DMS79 (cell line): Measurements from ENCODE around the gene HOXC10.
A peak's percentile ranks its signal among the peaks of the same experiment; 100 is the strongest.

ENCODE experiments used
- DNase-seq: peaks from one replicate; lab custom pipeline; 2025; lab: John Stamatoyannopoulos, UW

HOXC10 gene

GRCh38 chr12:53965281-53966084 lies 19.5 kb upstream of the HOXC10 start:
- peak; percentile 25 for DNase-seq

GRCh38 chr12:53966085-53966384 lies 18.9 kb upstream of the HOXC10 start:
- DNase-seq, result no peak

- DNase-seq, result no peak
Measured at GRCh38 chr12:53966385-53967133, 18.4 kb upstream of the HOXC10 start.

- DNase-seq, result no peak
Measured at GRCh38 chr12:53967421-53967925, 17.5 kb upstream of the HOXC10 start.

- no peak for DNase-seq
Measured at GRCh38 chr12:53968214-53969127, 16.5 kb upstream of the HOXC10 start.

- DNase-seq, result no peak
Measured at GRCh38 chr12:53969588-53970259, 15.2 kb upstream of the HOXC10 start.

- DNase-seq, result no peak
Measured at GRCh38 chr12:53970451-53970850, 14.5 kb upstream of the HOXC10 start.

- no peak for DNase-seq
Measured at GRCh38 chr12:53971129-53971528, 13.8 kb upstream of the HOXC10 start.

GRCh38 chr12:53971686-53972085 lies 13.3 kb upstream of the HOXC10 start:
- no peak for DNase-seq

- DNase-seq, result no peak
Measured at GRCh38 chr12:53972152-53972702, 12.7 kb upstream of the HOXC10 start.

- no peak for DNase-seq
Measured at GRCh38 chr12:53972722-53973235, 12.2 kb upstream of the HOXC10 start, which contains the start of gene HOXC11. Gene HOXC11 (plus strand): TSS chr12:53973126. CDS start chr12:53973242, 116 bp downstream.

- no peak for DNase-seq
Measured at GRCh38 chr12:53973236-53974042, 11.5 kb upstream of the HOXC10 start.

- no peak for DNase-seq
Measured at GRCh38 chr12:53974084-53975063, 10.6 kb upstream of the HOXC10 start, which contains the start of gene HOTAIR. Gene HOTAIR (minus strand): TSS chr12:53974954.

GRCh38 chr12:53975064-53975471 lies 9.9 kb upstream of the HOXC10 start:
- DNase-seq, result no peak

GRCh38 chr12:53975479-53976152 lies 9.3 kb upstream of the HOXC10 start:
- DNase-seq, result no peak

- DNase-seq, result no peak
Measured at GRCh38 chr12:53976172-53976822, 8.6 kb upstream of the HOXC10 start.

- no peak for DNase-seq
Measured at GRCh38 chr12:53976823-53977595, 7.9 kb upstream of the HOXC10 start.
